ENCODE results near the gene ACACA. TPM values are rescaled to one million over a fixed set of nuclear protein-coding genes. Genes with fewer than 3 reads are reported as not detected.

Gene ACACA
- total and polyA plus RNA-seq, 3 experiments from 2014 or later = 7.5 to 51.1 (median 41.3) TPM

DNA sequence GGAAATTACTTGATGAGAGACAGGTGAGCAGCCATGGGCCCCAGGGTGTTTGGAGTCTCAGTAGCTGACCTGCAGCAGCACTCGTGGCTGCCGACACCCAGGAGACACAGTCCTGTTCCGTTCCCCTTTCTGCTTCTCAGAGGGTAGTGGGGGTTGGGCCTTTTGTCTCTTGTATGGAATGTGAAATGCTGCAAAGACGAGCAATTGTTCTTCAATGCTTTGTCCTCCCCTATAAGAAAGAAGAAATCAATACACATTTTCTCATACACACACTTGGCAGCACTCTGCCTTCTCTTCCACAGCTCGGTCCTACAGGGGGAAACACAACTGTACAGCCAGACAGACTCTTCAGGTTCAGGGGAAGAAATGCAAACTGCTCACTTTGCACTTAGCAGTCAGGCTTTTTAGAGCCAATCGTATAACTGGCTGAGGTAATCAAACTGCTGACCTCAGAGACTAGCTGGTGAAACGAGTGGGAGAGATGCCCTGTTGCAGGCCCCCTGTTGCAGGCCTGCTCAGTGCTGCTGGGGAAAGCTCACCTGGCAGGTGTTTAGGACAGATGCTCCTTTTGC lies 361.2 kb downstream of the ACACA start:
- no peak for DNase-seq
- H3K4me1 Mint-ChIP-seq = peaks cover 9 to 15% (median 14%) of the 10 kb centered on the region in 3 donors
- Histone ChIP-seq H3K36me3 (ENCODE audit: insufficient read depth, low read length) (peaks cover 22% of the 10 kb centered on the region), H3K9me3 (ENCODE audit: low read length) (no peaks in the 10 kb centered on the region), H3K27ac (ENCODE audit: low read depth, low read length) (no peak overlapping the region), H3K4me3 (ENCODE audit: low read length) (no peak overlapping the region), H3K27me3 (ENCODE audit: insufficient read depth, low read length, poor library complexity, severe bottlenecking) (no peaks in the 10 kb centered on the region), H3K4me1 (ENCODE audit: insufficient read depth, low read length) (peaks cover 6% of the 10 kb centered on the region)
- ChIA-PET POLR2A (no interaction called here), CTCF (interaction anchor here (1.2 to 5.4 kb wide), 3 partner anchors 195 to 443 kb away, joined by 3 to 50 read pairs (median 24); partner anchors contain the start of gene MRM1)
- no peak overlapping the region for H3K4me3 Mint-ChIP-seq
- peaks cover 0 to 42% (median 9%) of the 10 kb centered on the region in 3 donors for H3K36me3 Mint-ChIP-seq
- H3K27me3 Mint-ChIP-seq = no peaks in the 10 kb centered on the region
- H3K27ac Mint-ChIP-seq = peak overlapping the region in 4 of 8 donors; percentile 12 to 91 (median 62)
- H3K9me3 Mint-ChIP-seq = no peaks in the 10 kb centered on the region

DNA sequence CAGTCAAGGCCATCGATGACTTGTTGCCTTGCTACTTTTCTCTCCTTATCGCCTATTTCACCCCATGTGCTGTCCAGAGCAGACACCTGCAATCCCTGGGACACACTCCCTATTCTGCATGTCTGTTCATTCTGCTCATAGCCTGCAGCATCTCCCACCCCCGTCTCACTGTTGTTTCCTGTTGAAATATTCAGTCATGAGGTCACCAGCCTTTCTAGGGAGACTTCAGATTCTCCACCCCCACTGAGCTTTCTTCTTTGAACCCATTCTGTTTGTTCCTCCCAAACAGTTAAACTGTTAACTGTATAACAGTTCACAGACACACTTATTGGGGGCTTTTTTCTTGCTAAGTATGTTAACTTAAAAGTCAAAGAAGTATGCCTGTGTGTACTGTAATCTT lies 363.4 kb downstream of the ACACA start:
- ChIA-PET CTCF (no interaction called here), POLR2A (no interaction called here)
- peaks cover 14 to 21% (median 14%) of the 10 kb centered on the region in 3 donors for H3K4me1 Mint-ChIP-seq
- H3K4me3 Mint-ChIP-seq = no peak overlapping the region
- Histone ChIP-seq H3K9me3 (ENCODE audit: low read length) (no peaks in the 10 kb centered on the region), H3K36me3 (ENCODE audit: insufficient read depth, low read length) (peaks cover 22% of the 10 kb centered on the region), H3K27me3 (ENCODE audit: insufficient read depth, low read length, poor library complexity, severe bottlenecking) (no peaks in the 10 kb centered on the region), H3K27ac (ENCODE audit: low read depth, low read length) (no peak overlapping the region), H3K4me3 (ENCODE audit: low read length) (no peak overlapping the region), H3K4me1 (ENCODE audit: insufficient read depth, low read length) (peaks cover 6% of the 10 kb centered on the region)
- no peaks in the 10 kb centered on the region for H3K9me3 Mint-ChIP-seq
- peak overlapping the region in 3 of 8 donors; percentile 22 to 83 (median 27) for H3K27ac Mint-ChIP-seq
- DNase-seq = no peak
- peaks cover 0 to 46% (median 6%) of the 10 kb centered on the region in 3 donors for H3K36me3 Mint-ChIP-seq
- no peaks in the 10 kb centered on the region for H3K27me3 Mint-ChIP-seq

DNA sequence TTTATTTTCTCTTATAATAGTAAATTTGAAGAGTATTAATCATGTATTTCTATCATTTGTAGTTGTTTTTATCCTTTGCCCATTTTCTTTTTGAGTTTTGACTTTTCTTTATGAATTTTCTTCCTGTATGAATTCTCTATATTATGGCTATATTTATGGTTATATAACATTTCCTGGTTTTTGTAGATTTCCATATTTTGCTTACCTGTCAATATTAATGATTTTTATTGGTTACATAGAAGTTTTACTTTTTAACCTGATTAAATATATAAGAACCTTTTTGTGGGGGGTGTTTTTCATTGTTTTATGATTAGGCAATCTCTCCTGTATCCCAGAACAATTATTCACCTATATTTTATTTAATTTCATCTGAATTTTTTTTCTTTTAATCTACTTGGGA lies 364.7 kb downstream of the ACACA start:
- peaks cover 17% of the 10 kb centered on the region for H3K36me3 ChIP-seq (ENCODE audit: insufficient read depth, low read length)
- H3K27me3 ChIP-seq (ENCODE audit: insufficient read depth, low read length, poor library complexity, severe bottlenecking) = no peaks in the 10 kb centered on the region
- no peak for DNase-seq
- CTCF ChIA-PET = no interaction called here
- peaks cover 5 to 15% (median 12%) of the 10 kb centered on the region in 3 donors for H3K4me1 Mint-ChIP-seq
- peaks cover 0 to 52% (median 10%) of the 10 kb centered on the region in 3 donors for H3K36me3 Mint-ChIP-seq
- no peak overlapping the region for H3K4me3 ChIP-seq (ENCODE audit: low read length)
- peak overlapping the region in 1 of 8 donors; percentile 14 for H3K27ac Mint-ChIP-seq
- no peaks in the 10 kb centered on the region for H3K4me1 ChIP-seq (ENCODE audit: insufficient read depth, low read length)
- H3K27me3 Mint-ChIP-seq = no peaks in the 10 kb centered on the region
- H3K4me3 Mint-ChIP-seq = no peak overlapping the region
- H3K9me3 Mint-ChIP-seq = no peaks in the 10 kb centered on the region
- no peak overlapping the region for H3K27ac ChIP-seq (ENCODE audit: low read depth, low read length)
- POLR2A ChIA-PET = no interaction called here
- H3K9me3 ChIP-seq (ENCODE audit: low read length) = no peaks in the 10 kb centered on the region

DNA sequence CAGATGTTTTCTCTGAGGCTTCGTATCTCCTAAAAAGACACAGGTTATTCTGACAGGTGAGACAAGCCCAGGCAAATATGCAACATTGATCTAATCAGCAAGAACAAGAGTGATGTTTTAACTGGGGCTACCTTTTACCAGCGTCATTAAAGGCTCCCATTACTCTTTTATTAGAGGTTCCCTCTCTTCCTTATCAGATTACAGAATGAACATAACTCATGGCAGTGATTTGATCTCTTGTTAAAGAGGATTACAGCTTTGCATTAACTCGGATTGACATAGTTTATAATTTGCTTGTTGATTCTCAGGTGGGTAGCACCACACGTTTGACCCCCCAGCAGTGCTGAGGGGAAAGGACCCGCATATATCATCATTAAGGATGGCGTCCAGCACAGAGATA lies 367.4 kb downstream of the ACACA start:
- no peaks in the 10 kb centered on the region for H3K9me3 ChIP-seq (ENCODE audit: low read length)
- POLR2A ChIA-PET = no interaction called here
- CTCF ChIA-PET = no interaction called here
- no peaks in the 10 kb centered on the region for H3K27me3 ChIP-seq (ENCODE audit: insufficient read depth, low read length, poor library complexity, severe bottlenecking)
- H3K27ac ChIP-seq (ENCODE audit: low read depth, low read length) = no peak overlapping the region
- H3K36me3 Mint-ChIP-seq = peaks cover 4 to 50% (median 19%) of the 10 kb centered on the region in 3 donors
- peaks cover 4% of the 10 kb centered on the region for H3K36me3 ChIP-seq (ENCODE audit: insufficient read depth, low read length)
- peaks cover 0 to 1% of the 10 kb centered on the region in 2 donors for H3K27me3 Mint-ChIP-seq
- no peak for DNase-seq
- peaks cover 5 to 15% (median 12%) of the 10 kb centered on the region in 3 donors for H3K4me1 Mint-ChIP-seq
- H3K4me3 ChIP-seq (ENCODE audit: low read length) = no peak overlapping the region
- H3K4me1 ChIP-seq (ENCODE audit: insufficient read depth, low read length) = no peaks in the 10 kb centered on the region
- H3K9me3 Mint-ChIP-seq = no peaks in the 10 kb centered on the region
- H3K4me3 Mint-ChIP-seq = no peak overlapping the region
- peak overlapping the region in 2 of 8 donors; percentile 38 to 66 for H3K27ac Mint-ChIP-seq

DNA sequence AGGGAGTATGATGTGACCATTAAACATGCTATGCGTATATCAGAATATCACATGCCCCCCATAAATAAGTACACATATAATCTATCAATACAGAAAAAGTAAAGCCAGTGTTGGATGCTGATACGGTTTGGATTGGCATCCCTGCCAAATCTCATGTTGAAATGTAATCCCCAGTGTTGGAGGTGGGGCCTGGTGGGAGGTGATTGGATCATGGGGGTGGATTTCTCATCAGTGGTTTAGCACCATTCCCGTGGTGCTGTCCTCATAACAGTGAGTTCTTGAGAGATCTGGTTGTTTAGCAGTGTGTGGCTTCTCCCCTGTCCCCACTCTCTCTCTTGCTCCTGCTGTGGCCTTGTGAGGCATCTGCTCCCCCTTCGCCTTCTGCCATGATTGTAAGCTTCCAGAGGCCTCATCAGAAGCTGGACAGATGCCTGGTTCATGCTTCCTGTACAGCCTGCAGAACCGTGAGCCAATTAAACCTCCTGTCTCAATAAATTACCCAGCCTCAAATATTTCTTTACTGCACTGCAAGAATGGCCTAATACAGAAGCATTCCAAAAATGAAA lies 369.0 kb downstream of the ACACA start:
- no peak overlapping the region for H3K4me3 Mint-ChIP-seq
- ChIA-PET POLR2A (no interaction called here), CTCF (no interaction called here)
- Histone ChIP-seq H3K27me3 (ENCODE audit: insufficient read depth, low read length, poor library complexity, severe bottlenecking) (no peaks in the 10 kb centered on the region), H3K27ac (ENCODE audit: low read depth, low read length) (no peak overlapping the region), H3K4me3 (ENCODE audit: low read length) (no peak overlapping the region), H3K4me1 (ENCODE audit: insufficient read depth, low read length) (no peaks in the 10 kb centered on the region), H3K36me3 (ENCODE audit: insufficient read depth, low read length) (peaks cover 4% of the 10 kb centered on the region), H3K9me3 (ENCODE audit: low read length) (no peaks in the 10 kb centered on the region)
- peak overlapping the region in 5 of 8 donors; percentile 4 to 93 (median 53) for H3K27ac Mint-ChIP-seq
- H3K36me3 Mint-ChIP-seq = peaks cover 5 to 51% (median 14%) of the 10 kb centered on the region in 3 donors
- H3K4me1 Mint-ChIP-seq = peaks cover 0 to 12% (median 10%) of the 10 kb centered on the region in 3 donors
- H3K27me3 Mint-ChIP-seq = peaks cover 0 to 1% of the 10 kb centered on the region in 2 donors
- H3K9me3 Mint-ChIP-seq = no peaks in the 10 kb centered on the region
- no peak for DNase-seq

Other genes with a start within 250 kb of the ACACA start
- gene C17orf78, start 30.9 kb downstream of the ACACA start, total RNA-seq = not detected
- not detected for gene C17orf78, start 30.9 kb downstream of the ACACA start, polyA plus RNA-seq
- 10 to 100 TPM; 42.3 to 46.0 TPM for gene TADA2A, start 50 bp upstream of the ACACA start, total RNA-seq
- 12.8 TPM for gene TADA2A, start 50 bp upstream of the ACACA start, polyA plus RNA-seq
- gene DUSP14, start 83.1 kb upstream of the ACACA start, total RNA-seq = 10 to 100 TPM; 18.7 to 18.9 TPM
- gene DUSP14, start 83.1 kb upstream of the ACACA start, polyA plus RNA-seq = 19.0 TPM
- gene SYNRG, start 202.6 kb upstream of the ACACA start, total RNA-seq = 10 to 100 TPM; 42.3 to 50.8 TPM
- 104 TPM for gene SYNRG, start 202.6 kb upstream of the ACACA start, polyA plus RNA-seq
- gene DDX52, start 236.6 kb upstream of the ACACA start, total RNA-seq = 10 to 100 TPM; 36.0 to 41.0 TPM
- gene DDX52, start 236.6 kb upstream of the ACACA start, polyA plus RNA-seq = 14.7 TPM

All from CD8-positive, alpha-beta memory T cell (primary cell).